Fibroblast of lung (primary cell): ENCODE data around the gene WAPL. TPM values are rescaled to one million over a fixed set of nuclear protein-coding genes. Genes with fewer than 3 reads are reported as not detected.

Experiments
- DNase-seq, 2 donors: peaks; one replicate each; pipeline versions ENCODE4 v3.0.0 to v3.0.0-alpha.2; 2010; ENCODE audit warnings: low read depth in 2 of 2
- H2AFZ ChIP-seq: 2 replicates; pipeline ENCODE4 v1.5.1; 2012; ENCODE audit warnings: low read length, control low read depth, inconsistent platforms
- H3K27ac ChIP-seq: 2 replicates; pipeline ENCODE4 v1.5.1; 2011; ENCODE audit warnings: low read length, control low read depth; ENCODE audit not compliant: insufficient read depth
- H3K27me3 ChIP-seq: 2 replicates; pipeline ENCODE4 v1.5.1; 2011; ENCODE audit warnings: mild to moderate bottlenecking, low read length; ENCODE audit not compliant: control insufficient read depth, insufficient read depth
- H3K36me3 ChIP-seq: 2 replicates; pipeline ENCODE4 v1.5.1; 2011; ENCODE audit warnings: low read length; ENCODE audit not compliant: control insufficient read depth, insufficient read depth
- H3K4me1 ChIP-seq: 2 replicates; pipeline ENCODE4 v1.5.1; 2011; ENCODE audit warnings: low read length; ENCODE audit not compliant: control insufficient read depth, insufficient read depth; ENCODE audit errors: extremely low read depth
- H3K4me2 ChIP-seq: 2 replicates; pipeline ENCODE4 v1.5.1; 2011; ENCODE audit warnings: low read length, control low read depth; ENCODE audit not compliant: insufficient read depth; ENCODE audit errors: extremely low read depth
- H3K4me3 ChIP-seq, 4 experiments: fragments of 200-600 bp in 1 of 4; sonication (generic) in 1 of 4; replicated peaks in 1 of 4; 2 replicates each; pipeline ENCODE4 v1.5.1; 2011 to 2016; ENCODE audit warnings: low read length in 4 of 4, low read depth in 3 of 4, mild to moderate bottlenecking in 3 of 4, control low read depth in 2 of 4, inconsistent platforms in 1 of 4, mixed read lengths in 1 of 4; ENCODE audit not compliant: insufficient read depth in 1 of 4; ENCODE audit errors: control extremely low read depth in 1 of 4
- H3K79me2 ChIP-seq: 2 replicates; pipeline ENCODE4 v1.5.1; 2012; ENCODE audit warnings: mild to moderate bottlenecking, low read length, inconsistent platforms; ENCODE audit not compliant: control insufficient read depth, insufficient read depth
- H3K9ac ChIP-seq: 2 replicates; pipeline ENCODE4 v1.5.1; 2011; ENCODE audit warnings: mild to moderate bottlenecking, low read length, control low read depth; ENCODE audit not compliant: insufficient read depth
- H3K9me3 ChIP-seq: 2 replicates; pipeline ENCODE4 v1.5.1; 2012; ENCODE audit warnings: low read depth, low read length; ENCODE audit not compliant: control insufficient read depth, insufficient read depth
- H4K20me1 ChIP-seq: 2 replicates; pipeline ENCODE4 v1.5.1; 2011; ENCODE audit warnings: low read length; ENCODE audit not compliant: control insufficient read depth, insufficient read depth; ENCODE audit errors: extremely low read depth
- EZH2 ChIP-seq: IDR thresholded peaks from 2 replicates; pipeline ENCODE4 v1.5.1; 2012; ENCODE audit warnings: low read length, control low read depth, mild to moderate bottlenecking; ENCODE audit errors: missing control alignments
- polyA plus RNA-seq, 2 donors: library from polyadenylated mRNA; depleted of rRNA in 1 of 2; stranded (reverse) in 1 of 2; unstranded in 1 of 2; fragments of >200 nt; gene quantifications; 2 replicates each; pipeline ENCODE4 v1.2.1, GENCODE V29; 2011 to 2012; ENCODE audit warnings: missing spikeins in 1 of 2
- total RNA-seq: library from RNA; depleted of rRNA; stranded (reverse); fragments of >200 nt; gene quantifications from 2 replicates; pipeline ENCODE4 v1.2.1, GENCODE V29; 2014
- TF ChIP-seq, protein P1 (sequence below), 2 donors: IDR thresholded peaks in 1 of 2; conservative IDR thresholded peaks in 1 of 2; 1 replicate in 1 of 2; 2 replicates in 1 of 2; pipeline ENCODE4 v1.5.1; 2011 to 2012; ENCODE audit warnings: low read length in 2 of 2, control low read depth in 1 of 2, inconsistent platforms in 1 of 2, low read depth in 1 of 2, mild to moderate bottlenecking in 1 of 2

WAPL gene
- total and polyA plus RNA-seq, 2 donors (not counting 1 experiment from before 2014, with no cell fraction given), result 24.6 to 50.4 TPM

DNA sequence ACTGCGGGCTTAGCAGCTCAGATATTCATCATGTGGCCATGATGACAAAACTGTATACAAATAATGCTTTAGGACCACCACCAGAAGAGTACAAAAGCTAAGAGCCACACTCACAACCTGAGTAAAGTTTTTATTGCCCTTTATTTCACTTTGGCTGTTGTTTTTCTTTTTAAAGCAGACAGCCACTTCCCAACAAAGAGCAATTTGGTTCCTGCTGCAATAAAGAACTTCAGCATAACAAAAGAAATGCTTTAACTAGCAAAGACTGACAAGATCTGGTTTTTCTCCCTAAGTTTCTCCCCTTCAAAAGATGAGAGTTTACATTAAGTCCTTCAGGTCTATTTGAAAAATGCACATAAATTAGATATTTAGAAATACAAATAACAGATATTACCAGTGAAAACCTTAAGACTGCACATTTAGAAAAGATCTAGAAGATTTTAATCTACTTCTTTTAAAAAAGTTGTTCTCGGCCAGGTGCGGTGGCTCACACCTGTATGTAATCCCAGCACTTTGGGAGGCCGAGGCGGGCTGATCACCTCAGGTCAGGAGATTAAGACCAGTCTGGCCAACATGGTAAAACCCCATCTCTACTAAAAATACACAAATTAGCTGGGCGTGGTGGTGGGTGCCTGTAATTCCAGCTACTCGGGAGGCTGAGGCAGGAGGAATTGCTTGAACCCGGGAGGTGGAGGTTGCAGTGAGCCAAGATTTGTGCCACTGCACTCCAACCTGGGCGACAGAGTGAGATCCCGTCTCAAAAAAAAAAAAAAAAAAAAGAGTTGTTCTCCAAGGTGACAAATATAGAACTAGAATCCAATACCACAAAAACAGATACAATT, 59.4 kb downstream of the WAPL start:
- H3K36me3 ChIP-seq, result peaks cover 7% of the 10 kb centered on the region
- no peak overlapping the region for H2AFZ ChIP-seq
- TF ChIP-seq, protein P1, sequence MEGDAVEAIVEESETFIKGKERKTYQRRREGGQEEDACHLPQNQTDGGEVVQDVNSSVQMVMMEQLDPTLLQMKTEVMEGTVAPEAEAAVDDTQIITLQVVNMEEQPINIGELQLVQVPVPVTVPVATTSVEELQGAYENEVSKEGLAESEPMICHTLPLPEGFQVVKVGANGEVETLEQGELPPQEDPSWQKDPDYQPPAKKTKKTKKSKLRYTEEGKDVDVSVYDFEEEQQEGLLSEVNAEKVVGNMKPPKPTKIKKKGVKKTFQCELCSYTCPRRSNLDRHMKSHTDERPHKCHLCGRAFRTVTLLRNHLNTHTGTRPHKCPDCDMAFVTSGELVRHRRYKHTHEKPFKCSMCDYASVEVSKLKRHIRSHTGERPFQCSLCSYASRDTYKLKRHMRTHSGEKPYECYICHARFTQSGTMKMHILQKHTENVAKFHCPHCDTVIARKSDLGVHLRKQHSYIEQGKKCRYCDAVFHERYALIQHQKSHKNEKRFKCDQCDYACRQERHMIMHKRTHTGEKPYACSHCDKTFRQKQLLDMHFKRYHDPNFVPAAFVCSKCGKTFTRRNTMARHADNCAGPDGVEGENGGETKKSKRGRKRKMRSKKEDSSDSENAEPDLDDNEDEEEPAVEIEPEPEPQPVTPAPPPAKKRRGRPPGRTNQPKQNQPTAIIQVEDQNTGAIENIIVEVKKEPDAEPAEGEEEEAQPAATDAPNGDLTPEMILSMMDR (conservative IDR thresholded peaks at IDR 0.05 in 1 of 2, IDR thresholded peaks at IDR 0.05 in 1 of 2; ENCODE audit: low read depth in 1 of 2, low read length in 2 of 2), result no peak
- TF ChIP-seq EZH2, result no peak
- no peaks in the 10 kb centered on the region for H3K79me2 ChIP-seq
- no peaks in the 10 kb centered on the region for H4K20me1 ChIP-seq
- H3K4me3 ChIP-seq, result no peak overlapping the region
- H3K4me1 ChIP-seq, result no peaks in the 10 kb centered on the region
- DNase-seq, result no peak
- H3K9me3 ChIP-seq, result no peaks in the 10 kb centered on the region
- no peaks in the 10 kb centered on the region for H3K27me3 ChIP-seq
- no peak overlapping the region for H3K9ac ChIP-seq
- no peak overlapping the region for H3K27ac ChIP-seq
- no peak overlapping the region for H3K4me2 ChIP-seq

DNA sequence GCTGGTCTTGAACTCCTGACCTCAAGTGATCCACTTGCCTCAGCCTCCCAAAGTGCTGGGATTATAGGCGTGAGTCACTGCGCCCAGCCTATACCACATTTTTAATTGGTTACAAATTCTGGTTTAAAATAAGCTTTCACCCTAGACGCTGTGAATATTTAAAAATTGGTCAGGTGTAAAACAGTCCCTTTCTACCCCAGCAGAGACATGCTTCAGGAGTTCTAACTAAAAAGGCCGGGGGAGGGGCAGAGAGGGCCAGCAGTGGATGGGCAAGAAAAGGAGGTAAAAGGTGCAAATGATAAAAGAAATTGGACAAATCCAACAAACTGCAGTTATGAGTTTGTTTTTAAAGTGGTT, 70.0 kb downstream of the WAPL start:
- peaks cover 5% of the 10 kb centered on the region for H3K36me3 ChIP-seq
- no peak overlapping the region for H3K27ac ChIP-seq
- H3K27me3 ChIP-seq, result no peaks in the 10 kb centered on the region
- H4K20me1 ChIP-seq, result no peaks in the 10 kb centered on the region
- H3K4me1 ChIP-seq, result no peaks in the 10 kb centered on the region
- H3K4me2 ChIP-seq, result no peak overlapping the region
- DNase-seq, result no peak
- no peaks in the 10 kb centered on the region for H3K79me2 ChIP-seq
- no peak overlapping the region for H3K4me3 ChIP-seq
- TF ChIP-seq, protein P1 (conservative IDR thresholded peaks at IDR 0.05 in 1 of 2, IDR thresholded peaks at IDR 0.05 in 1 of 2; ENCODE audit: low read depth in 1 of 2, low read length in 2 of 2), result no peak
- no peak for TF ChIP-seq EZH2
- H3K9ac ChIP-seq, result no peak overlapping the region
- H2AFZ ChIP-seq, result no peak overlapping the region
- H3K9me3 ChIP-seq, result no peaks in the 10 kb centered on the region

DNA sequence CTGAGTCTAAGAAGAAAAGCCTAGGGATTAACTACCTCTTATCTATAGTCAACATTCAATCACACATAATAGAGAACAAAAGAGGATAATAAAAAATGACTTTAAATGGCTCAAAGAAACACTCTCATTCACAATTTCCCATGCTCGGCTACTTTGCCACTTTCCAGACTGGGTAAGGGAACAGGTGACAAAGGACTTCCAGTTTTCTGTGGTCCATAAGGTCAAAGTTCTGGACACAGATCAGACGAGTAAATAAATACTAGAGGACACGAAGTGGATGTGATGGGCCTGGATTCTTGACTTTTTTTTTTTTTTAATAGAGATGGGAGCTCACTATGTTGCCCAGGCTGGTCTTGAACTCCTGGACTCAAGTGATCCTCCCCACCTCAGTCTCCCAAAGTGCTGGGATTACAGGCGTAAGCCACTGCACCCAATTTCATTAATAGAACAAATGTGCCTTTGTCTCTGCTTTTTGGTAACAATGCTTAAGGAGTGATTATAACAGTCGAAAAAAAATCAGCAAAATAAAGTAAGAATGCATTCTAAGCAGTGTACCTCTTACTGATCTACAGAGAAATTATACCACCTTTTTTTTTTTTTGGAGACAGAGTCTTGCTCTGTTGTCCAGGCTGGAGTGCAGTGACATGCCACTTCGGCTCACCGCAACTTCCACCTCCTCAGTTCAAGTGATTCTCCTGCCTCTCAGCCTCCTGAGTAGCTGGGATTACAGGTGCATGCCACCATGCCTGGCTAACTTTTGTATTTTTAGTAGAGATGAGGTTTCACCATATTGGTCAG, 70.6 kb downstream of the WAPL start:
- no peak overlapping the region for H2AFZ ChIP-seq
- no peak for TF ChIP-seq EZH2
- TF ChIP-seq, protein P1 (conservative IDR thresholded peaks at IDR 0.05 in 1 of 2, IDR thresholded peaks at IDR 0.05 in 1 of 2; ENCODE audit: low read depth in 1 of 2, low read length in 2 of 2), result no peak
- H3K27ac ChIP-seq, result no peak overlapping the region
- no peaks in the 10 kb centered on the region for H3K27me3 ChIP-seq
- H4K20me1 ChIP-seq, result no peaks in the 10 kb centered on the region
- no peaks in the 10 kb centered on the region for H3K4me1 ChIP-seq
- no peak overlapping the region for H3K4me3 ChIP-seq
- peaks cover 4% of the 10 kb centered on the region for H3K36me3 ChIP-seq
- no peak for DNase-seq
- no peak overlapping the region for H3K9ac ChIP-seq
- H3K4me2 ChIP-seq, result no peak overlapping the region
- no peaks in the 10 kb centered on the region for H3K79me2 ChIP-seq
- H3K9me3 ChIP-seq, result no peaks in the 10 kb centered on the region
